ENCODE measurements around the gene MCUR1.

Gene MCUR1

DNA sequence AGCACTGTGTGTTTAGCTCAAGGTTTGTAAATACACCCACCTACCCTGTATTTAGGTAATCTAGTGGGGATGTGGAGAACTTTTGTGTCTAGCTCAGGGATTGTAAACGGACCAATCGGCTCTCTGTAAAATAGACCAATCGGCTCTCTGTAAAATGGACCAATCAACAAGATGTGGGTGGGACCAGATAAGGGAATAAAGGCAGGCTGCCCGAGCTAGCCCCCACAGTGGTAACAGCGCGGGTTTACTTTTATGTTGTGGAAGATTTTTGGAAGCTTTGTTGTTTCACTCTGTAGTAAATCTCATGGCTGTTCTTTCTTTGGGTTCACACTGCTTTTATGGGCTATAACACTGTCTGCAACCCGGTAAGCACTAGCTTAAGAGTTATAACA is 70.6 kb downstream of the MCUR1 start:
- H2AFZ ChIP-seq (ENCODE audit: low read depth), result no peak overlapping the region
- H4K20me1 ChIP-seq (ENCODE audit: insufficient read depth), result no peaks in the 10 kb centered on the region

DNA sequence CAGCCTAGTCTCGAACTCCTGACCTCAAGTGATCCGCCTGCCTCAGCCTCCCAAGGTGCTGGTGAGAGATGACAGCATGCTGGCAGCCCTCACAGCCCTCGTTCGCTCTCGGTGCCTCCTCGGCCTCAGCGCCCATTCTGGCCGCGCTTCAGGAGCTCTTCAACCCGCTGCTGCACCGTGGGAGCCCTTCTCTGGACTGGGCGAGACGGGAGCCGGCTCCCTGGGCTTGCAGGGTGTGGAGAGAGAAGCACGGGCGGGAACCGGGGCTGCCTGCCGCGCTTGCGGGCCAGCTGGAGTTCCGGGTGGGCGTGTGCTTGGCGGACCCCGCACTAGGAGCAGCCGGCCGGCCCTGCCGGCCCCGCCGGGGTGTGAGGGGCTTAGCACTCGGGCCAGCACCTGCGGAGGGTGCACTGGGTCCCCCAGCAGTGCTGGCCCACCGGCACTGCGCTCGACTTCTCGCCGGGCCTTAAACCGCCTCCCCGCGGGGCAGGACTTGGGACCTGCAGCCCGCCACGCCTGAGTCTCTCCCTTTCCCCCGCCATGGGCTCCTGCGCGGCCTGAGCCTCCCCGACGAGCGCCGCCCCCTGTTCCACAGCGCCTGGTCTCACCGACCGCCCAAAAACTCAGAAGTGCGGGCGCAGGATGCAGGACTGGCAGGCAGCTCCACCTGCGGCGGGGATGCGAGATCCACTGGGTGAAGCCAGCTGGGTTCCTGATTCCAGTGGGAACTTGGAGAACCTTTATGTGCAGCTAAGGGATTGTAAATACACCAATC is 71.2 kb downstream of the MCUR1 start:
- no peak overlapping the region for H2AFZ ChIP-seq (ENCODE audit: low read depth)
- H3K4me2 ChIP-seq, result no peak overlapping the region
- no peak overlapping the region for H3K27ac ChIP-seq
- no peaks in the 10 kb centered on the region for H4K20me1 ChIP-seq (ENCODE audit: insufficient read depth)
- no peak overlapping the region for H3K9ac ChIP-seq
- H3K27me3 ChIP-seq (ENCODE audit: insufficient read depth, low read depth), result no peaks in the 10 kb centered on the region
- no peaks in the 10 kb centered on the region for H3K36me3 ChIP-seq (ENCODE audit: insufficient read depth)
- TF ChIP-seq, protein P1, sequence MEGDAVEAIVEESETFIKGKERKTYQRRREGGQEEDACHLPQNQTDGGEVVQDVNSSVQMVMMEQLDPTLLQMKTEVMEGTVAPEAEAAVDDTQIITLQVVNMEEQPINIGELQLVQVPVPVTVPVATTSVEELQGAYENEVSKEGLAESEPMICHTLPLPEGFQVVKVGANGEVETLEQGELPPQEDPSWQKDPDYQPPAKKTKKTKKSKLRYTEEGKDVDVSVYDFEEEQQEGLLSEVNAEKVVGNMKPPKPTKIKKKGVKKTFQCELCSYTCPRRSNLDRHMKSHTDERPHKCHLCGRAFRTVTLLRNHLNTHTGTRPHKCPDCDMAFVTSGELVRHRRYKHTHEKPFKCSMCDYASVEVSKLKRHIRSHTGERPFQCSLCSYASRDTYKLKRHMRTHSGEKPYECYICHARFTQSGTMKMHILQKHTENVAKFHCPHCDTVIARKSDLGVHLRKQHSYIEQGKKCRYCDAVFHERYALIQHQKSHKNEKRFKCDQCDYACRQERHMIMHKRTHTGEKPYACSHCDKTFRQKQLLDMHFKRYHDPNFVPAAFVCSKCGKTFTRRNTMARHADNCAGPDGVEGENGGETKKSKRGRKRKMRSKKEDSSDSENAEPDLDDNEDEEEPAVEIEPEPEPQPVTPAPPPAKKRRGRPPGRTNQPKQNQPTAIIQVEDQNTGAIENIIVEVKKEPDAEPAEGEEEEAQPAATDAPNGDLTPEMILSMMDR (conservative IDR thresholded peaks at IDR 0.05; ENCODE audit: low read depth, low read length), result no peak
- H3K79me2 ChIP-seq (ENCODE audit: insufficient read depth, low read depth), result no peaks in the 10 kb centered on the region
- H3K4me3 ChIP-seq (IDR thresholded peaks at IDR 0.05; ENCODE audit: insufficient read depth, low read depth, low read length), result no peak overlapping the region
- H3K4me1 ChIP-seq (ENCODE audit: low read depth, poor library complexity, severe bottlenecking), result peaks cover 17% of the 10 kb centered on the region

More for the DNA sequence above, 70.6 kb downstream of the MCUR1 start:
- Histone ChIP-seq H3K9ac (no peak overlapping the region), H3K79me2 (ENCODE audit: insufficient read depth, low read depth) (no peaks in the 10 kb centered on the region), H3K36me3 (ENCODE audit: insufficient read depth) (no peaks in the 10 kb centered on the region), H3K27me3 (ENCODE audit: insufficient read depth, low read depth) (no peaks in the 10 kb centered on the region), H3K4me2 (no peak overlapping the region), H3K4me1 (ENCODE audit: low read depth, poor library complexity, severe bottlenecking) (peaks cover 23% of the 10 kb centered on the region), H3K4me3 (IDR thresholded peaks at IDR 0.05; ENCODE audit: insufficient read depth, low read depth, low read length) (no peak overlapping the region), H3K27ac (no peak overlapping the region)
- TF ChIP-seq, protein P1 (conservative IDR thresholded peaks at IDR 0.05; ENCODE audit: low read depth, low read length), result no peak

DNA sequence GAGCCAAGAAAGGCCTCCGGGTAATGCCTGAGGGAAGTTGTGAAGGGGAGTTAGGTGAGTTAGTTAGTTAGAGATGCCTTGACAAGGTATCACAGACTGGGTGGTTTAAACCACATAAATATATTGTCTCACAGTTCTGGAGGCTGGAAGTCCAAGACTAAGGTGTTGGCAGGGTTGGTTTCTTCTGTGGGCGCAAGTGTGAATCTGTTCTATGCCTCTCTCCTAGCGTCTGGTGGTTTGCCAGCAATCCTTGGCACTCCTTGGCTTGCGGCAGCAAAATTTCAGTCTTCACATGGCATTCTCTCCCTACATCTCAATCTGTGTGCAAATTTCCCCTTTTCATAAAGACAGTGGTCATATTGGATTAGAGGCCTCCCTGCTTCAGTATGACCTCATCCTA is 73.0 kb downstream of the MCUR1 start:
- Histone ChIP-seq H2AFZ (ENCODE audit: low read depth) (no peak overlapping the region), H3K36me3 (ENCODE audit: insufficient read depth) (no peaks in the 10 kb centered on the region), H3K9ac (no peak overlapping the region), H3K79me2 (ENCODE audit: insufficient read depth, low read depth) (no peaks in the 10 kb centered on the region), H4K20me1 (ENCODE audit: insufficient read depth) (no peaks in the 10 kb centered on the region), H3K4me1 (ENCODE audit: low read depth, poor library complexity, severe bottlenecking) (no peaks in the 10 kb centered on the region), H3K4me2 (no peak overlapping the region), H3K27ac (no peak overlapping the region), H3K4me3 (IDR thresholded peaks at IDR 0.05; ENCODE audit: insufficient read depth, low read depth, low read length) (no peak overlapping the region), H3K27me3 (ENCODE audit: insufficient read depth, low read depth) (no peaks in the 10 kb centered on the region)
- TF ChIP-seq, protein P1 (conservative IDR thresholded peaks at IDR 0.05; ENCODE audit: low read depth, low read length), result no peak
